Skeletal muscle cell (primary cell): Measurements from ENCODE around the gene HDAC3.
"Not testable (repeated sequence)": the region's sequence is repeated elsewhere in the genome, so short reads cannot be mapped to it uniquely, and the experiment has no call there.

Experiments
- DNase-seq: peaks from one replicate; pipeline ENCODE4 v3.0.0-alpha.2; 2010; ENCODE audit warnings: low read depth
- H3K4me3 ChIP-seq: 2 replicates; pipeline ENCODE4 v1.5.1; 2011; ENCODE audit warnings: low read depth, mild to moderate bottlenecking, control low read depth, low read length, moderate library complexity

Gene HDAC3

GRCh38 chr5:141609921-141610320, 26.7 kb downstream of the HDAC3 start:
- H3K4me3 ChIP-seq, DNase-seq: not testable (repeated sequence)

- no peak for DNase-seq
- no peak overlapping the region for H3K4me3 ChIP-seq
Measured at GRCh38 chr5:141609044-141609443, 27.6 kb downstream of the HDAC3 start.

DNA sequence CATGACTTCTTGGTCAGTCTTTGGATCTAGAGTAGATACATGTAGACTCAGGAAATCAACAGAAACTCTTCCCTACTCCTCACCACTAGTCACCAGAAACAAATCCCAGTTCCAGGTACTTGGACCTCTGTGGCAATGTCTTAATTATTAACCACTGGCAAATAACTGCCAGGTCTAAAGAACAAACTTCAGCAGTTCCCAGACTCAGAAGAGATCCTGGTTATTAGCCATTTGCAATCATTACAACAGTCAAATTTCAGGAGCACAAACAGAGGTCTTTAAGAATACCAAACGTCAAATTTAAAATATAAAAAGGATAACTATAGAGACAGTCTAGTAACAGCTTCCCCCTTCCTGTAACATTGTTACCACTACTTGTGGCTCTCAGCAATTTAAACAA, 28.1 kb downstream of the HDAC3 start:
- H3K4me3 ChIP-seq, result no peak overlapping the region
- DNase-seq, result no peak

DNA sequence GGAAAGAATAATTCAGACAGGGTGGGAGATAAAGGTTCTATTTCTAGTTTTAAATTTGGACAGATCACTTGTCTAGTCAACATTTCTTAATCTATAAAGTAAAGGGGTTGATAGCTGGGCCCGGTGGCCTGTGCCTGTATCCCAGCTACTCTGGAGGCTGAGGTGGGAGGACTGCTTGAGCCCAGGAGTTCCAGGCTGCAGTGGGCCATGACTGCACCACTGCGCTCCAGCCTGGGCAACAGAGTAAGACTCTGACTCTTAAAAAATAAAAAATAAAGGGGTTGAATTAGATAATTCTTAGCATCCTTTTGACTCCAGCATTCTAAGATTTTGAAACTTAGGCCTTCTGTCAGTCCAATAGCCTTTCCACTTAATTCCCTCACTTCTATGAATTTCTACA, 28.6 kb downstream of the HDAC3 start:
- DNase-seq, result no peak
- H3K4me3 ChIP-seq, result no peak overlapping the region

GRCh38 chr5:141605523-141606277, 30.9 kb downstream of the HDAC3 start:
- DNase-seq, result no peak

GRCh38 chr5:141603923-141604717, 32.5 kb downstream of the HDAC3 start:
- H3K4me3 ChIP-seq, result no peak overlapping the region

More at GRCh38 chr5:141605523-141606277, 30.9 kb downstream of the HDAC3 start:
- H3K4me3 ChIP-seq, result no peak overlapping the region

GRCh38 chr5:141602606-141603005, 34.0 kb downstream of the HDAC3 start:
- H3K4me3 ChIP-seq, result no peak overlapping the region
- DNase-seq, result no peak

More at GRCh38 chr5:141603923-141604717, 32.5 kb downstream of the HDAC3 start:
- DNase-seq, result peak; percentile 83

DNA sequence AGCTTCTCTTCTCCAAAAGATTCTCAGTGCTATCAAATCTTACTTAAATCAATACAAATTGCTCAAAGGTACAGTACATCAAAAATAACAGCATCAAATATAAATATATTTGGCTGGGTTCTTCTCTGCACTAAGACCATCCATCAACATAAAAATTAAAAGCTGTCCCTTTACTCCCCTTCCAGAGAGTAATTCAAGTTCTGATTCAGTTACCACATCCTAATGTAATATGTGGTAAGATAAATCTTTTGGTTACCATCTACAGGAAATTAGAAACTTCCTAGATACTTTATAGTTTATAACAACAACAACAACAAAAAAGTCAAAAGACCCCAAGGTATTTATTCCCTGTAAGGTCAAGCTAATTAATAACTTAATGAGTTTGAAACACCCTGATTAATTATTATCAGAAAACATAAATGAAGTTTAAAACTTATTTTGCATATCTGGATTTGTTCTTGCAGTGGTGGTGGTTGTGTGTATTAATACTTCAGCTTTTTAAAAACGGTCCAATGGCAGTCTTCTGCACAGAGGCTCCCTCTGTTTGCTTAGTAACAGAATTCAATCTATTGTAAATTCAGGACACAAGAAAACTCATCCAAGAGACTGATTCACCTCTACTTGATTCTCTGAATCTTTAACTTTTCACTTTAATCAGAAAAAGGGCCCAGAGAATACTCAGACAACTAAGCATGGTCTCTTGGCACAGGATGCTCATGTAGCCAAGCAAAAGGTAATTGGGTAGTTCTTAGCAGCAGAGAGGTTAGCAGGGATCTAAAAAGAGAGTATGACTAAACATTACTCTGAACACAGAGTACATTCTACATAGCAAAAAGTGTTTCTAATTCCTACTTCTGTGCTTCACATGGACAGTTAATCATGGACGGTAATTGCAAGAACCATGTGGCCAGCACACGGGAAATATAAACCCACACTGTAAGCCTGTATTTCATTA, 38.0 kb downstream of the HDAC3 start:
- DNase-seq, result no peak

GRCh38 chr5:141597814-141598213, 38.8 kb downstream of the HDAC3 start:
- H3K4me3 ChIP-seq, result no peak overlapping the region
- DNase-seq, result no peak

More for the DNA sequence above, 38.0 kb downstream of the HDAC3 start:
- H3K4me3 ChIP-seq, result no peak overlapping the region

DNA sequence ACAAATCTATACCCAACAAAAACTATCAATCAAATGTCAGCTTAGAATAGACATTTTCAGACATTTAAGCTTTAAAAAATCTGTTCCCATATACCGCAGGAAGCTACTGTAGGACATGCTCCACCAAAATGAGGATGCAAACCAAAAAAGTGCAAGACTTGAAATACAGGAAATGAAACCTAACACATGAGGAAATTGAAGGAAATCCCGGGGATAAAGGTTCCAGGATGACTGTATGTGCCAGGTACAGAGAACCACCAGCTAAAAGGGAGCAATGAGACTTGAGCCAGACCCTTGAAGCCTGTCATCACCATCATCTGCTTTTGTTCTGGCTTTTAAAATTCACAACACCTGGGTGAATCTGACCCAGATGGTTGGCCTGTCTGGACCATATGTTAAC, 39.3 kb downstream of the HDAC3 start:
- H3K4me3 ChIP-seq, result no peak overlapping the region
- DNase-seq, result no peak

DNA sequence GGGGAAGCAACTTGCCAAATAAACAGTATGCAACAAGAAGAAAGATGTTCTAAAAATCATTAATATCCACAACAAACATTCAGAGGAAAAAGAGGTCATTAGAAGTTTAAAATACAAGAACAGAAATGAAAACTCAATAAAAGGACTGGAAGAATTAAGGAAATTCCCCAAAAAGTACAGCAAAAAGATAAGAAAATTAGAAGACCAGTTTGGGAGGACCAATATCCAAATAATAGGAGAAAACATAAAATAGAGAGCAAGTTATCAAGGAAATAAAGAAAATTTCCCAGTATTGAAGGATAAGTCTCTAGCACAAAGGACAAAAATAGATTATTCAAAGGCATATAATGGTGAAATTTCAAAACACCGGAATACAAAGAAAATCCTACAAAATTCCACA, 39.8 kb downstream of the HDAC3 start:
- DNase-seq, result no peak
- no peak overlapping the region for H3K4me3 ChIP-seq

DNA sequence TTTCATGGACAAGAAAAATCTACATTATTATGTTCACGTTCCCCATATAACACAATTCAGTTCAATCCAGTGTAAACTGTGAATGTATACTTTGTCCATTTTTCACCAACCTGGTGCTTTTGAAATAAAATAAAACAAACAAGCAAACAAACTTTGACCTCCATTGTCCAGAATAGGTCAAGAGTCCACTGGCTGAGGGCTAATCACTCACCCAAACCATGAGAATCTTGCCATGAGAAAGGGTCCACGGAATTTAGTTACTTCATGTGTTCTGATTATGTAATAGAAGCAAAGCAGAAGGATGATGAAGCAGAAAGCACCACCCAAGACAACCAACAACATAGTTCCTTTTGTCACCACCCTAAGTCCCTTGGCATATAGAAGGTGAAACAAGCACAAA, 46.5 kb downstream of the HDAC3 start:
- no peak for DNase-seq
- H3K4me3 ChIP-seq, result no peak overlapping the region

- no peak overlapping the region for H3K4me3 ChIP-seq
- DNase-seq, result no peak
Measured at GRCh38 chr5:141586246-141586645, 50.4 kb downstream of the HDAC3 start.

- H3K4me3 ChIP-seq, result no peak overlapping the region
- no peak for DNase-seq
Measured at GRCh38 chr5:141585594-141585993, 51.1 kb downstream of the HDAC3 start.

- no peak overlapping the region for H3K4me3 ChIP-seq
- no peak for DNase-seq
Measured at GRCh38 chr5:141574122-141574510, 62.5 kb downstream of the HDAC3 start.

DNA sequence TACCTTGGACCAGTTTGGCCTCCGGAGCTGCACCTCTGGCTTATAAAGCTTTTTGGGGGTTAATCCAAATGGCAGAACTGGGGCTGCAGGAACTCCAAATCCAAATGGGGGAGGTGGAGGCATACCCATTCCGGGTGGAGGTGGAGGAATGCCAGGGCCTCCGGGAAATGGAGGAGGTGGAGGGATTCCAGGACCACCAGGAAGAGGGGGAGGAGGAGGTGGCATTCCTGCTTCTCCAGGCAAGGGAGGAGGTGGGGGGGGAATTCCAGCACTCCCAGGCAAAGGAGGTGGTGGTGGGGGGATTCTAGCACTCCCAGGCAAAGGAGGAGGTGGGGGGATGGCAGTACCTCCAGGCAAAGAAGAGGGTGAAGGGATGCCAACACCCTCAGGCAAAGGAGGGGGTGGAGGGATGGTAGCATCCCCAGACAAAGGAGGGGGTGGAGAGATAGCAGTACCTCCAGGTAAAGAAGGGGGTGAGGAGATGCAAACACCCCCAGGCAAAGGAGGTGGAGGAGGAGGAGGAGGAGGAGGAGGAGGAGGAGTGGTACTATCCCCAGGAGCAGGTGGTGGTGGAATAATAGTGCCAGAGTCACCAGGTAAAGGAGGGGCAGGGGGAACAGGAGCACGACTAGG, 63.0 kb downstream of the HDAC3 start:
- DNase-seq, result no peak
- H3K4me3 ChIP-seq, result no peak overlapping the region
